ENCODE results near the gene PLEKHA1. TPM values are rescaled to one million over a fixed set of nuclear protein-coding genes. Genes with fewer than 3 reads are reported as not detected.

Gene PLEKHA1
- total and polyA plus RNA-seq, 2 donors (not counting 3 experiments of a cell fraction or from before 2014, with no cell fraction given), result 21.6 to 58.8 TPM

DNA sequence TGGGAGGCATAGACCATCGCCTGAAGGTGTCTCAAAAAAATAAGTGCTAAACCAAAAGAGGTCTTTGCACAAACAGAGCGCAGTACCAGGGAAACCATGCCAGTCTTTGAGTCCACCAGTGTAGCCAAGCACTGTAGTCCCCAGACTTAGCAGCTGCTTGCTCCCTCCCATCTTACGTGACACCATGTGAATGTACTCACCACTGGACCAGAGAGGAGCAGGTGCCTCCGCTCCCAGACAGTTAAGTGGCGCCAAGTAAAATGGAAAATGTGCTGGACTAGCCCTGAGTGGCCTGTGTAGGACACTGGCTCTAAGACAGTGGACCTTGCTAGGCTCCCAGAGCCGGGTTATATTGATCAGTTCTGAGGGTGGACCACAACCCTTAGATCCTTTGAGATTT, 47.7 kb upstream of the PLEKHA1 start:
- no TSS peak for BruUV-seq (replicated peaks)
- Histone ChIP-seq H2AFZ (ENCODE audit: low read depth, low read length) (no peak overlapping the region), H3K4me1 (ENCODE audit: control insufficient read depth, extremely low read depth, insufficient read depth, low read length) (no peaks in the 10 kb centered on the region), H3K4me2 (ENCODE audit: insufficient read depth, low read length) (no peak overlapping the region), H3K79me2 (ENCODE audit: control insufficient read depth, insufficient read depth, low read length) (no peaks in the 10 kb centered on the region), H4K20me1 (replicated peaks; ENCODE audit: control insufficient read depth, extremely low read depth, insufficient read depth, low read length) (no peaks in the 10 kb centered on the region), H3K36me3 (ENCODE audit: control insufficient read depth in 2 of 2, extremely low read depth in 1 of 2, insufficient read depth in 2 of 2, low read length in 2 of 2) (no peaks in the 10 kb centered on the region), H3K9me3 (replicated peaks; ENCODE audit: control insufficient read depth, insufficient read depth, low read length) (no peaks in the 10 kb centered on the region), H3K9me1 (replicated peaks; ENCODE audit: control insufficient read depth, extremely low read depth, insufficient read depth, low read length) (no peaks in the 10 kb centered on the region), H3K9ac (replicated peaks; ENCODE audit: extremely low read depth, insufficient read depth, low read length) (no peak overlapping the region), H3K4me3 (replicated peaks in 1 of 3; ENCODE audit: insufficient read depth in 1 of 3, low read depth in 1 of 3, low read length in 3 of 3) (no peak overlapping the region), H3K27me3 (ENCODE audit: control insufficient read depth in 2 of 2, insufficient read depth in 2 of 2, low read length in 2 of 2) (peaks cover 0 to under 1% of the 10 kb centered on the region in 2 experiments), H3K27ac (ENCODE audit: insufficient read depth, low read depth, low read length) (no peak overlapping the region)
- TF ChIP-seq MYC (IDR thresholded peaks at IDR 0.05; ENCODE audit: low read depth, low read length), result no peak
- TF ChIP-seq, protein P1, sequence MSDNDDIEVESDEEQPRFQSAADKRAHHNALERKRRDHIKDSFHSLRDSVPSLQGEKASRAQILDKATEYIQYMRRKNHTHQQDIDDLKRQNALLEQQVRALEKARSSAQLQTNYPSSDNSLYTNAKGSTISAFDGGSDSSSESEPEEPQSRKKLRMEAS (IDR thresholded peaks at IDR 0.05; ENCODE audit: insufficient read depth, insufficient read length), result no peak
- TF ChIP-seq POLR2AphosphoS5 (IDR thresholded peaks at IDR 0.05; ENCODE audit: insufficient read depth, low read depth, low read length), result no peak
- no peak for TF ChIP-seq FOS (IDR thresholded peaks at IDR 0.05; ENCODE audit: borderline replicate concordance, insufficient read depth, low read length)
- TF ChIP-seq POLR2A (IDR thresholded peaks at IDR 0.05; ENCODE audit: low read depth, low read length), result no peak
- no peak for TF ChIP-seq EZH2 (IDR thresholded peaks at IDR 0.05; ENCODE audit: borderline replicate concordance, low read depth, low read length, severe bottlenecking)
- DNase-seq (ENCODE audit: low read depth, low spot score), result no peak
- intact Hi-C loops (cut with micrococcal nuclease), result no loop called here
- FAIRE-seq, result no peak
- ChIA-PET POLR2A (no interaction called here), CTCF (interaction anchor here (1.3 kb wide), 1 partner anchor 11 kb away, joined by 3 read pairs; no protein-coding TSS in a partner anchor)
- dilution Hi-C loops (cut with MboI; ENCODE audit: extremely low pct_ligation_motif_present, low sequenced_read_pairs), result no loop called here

DNA sequence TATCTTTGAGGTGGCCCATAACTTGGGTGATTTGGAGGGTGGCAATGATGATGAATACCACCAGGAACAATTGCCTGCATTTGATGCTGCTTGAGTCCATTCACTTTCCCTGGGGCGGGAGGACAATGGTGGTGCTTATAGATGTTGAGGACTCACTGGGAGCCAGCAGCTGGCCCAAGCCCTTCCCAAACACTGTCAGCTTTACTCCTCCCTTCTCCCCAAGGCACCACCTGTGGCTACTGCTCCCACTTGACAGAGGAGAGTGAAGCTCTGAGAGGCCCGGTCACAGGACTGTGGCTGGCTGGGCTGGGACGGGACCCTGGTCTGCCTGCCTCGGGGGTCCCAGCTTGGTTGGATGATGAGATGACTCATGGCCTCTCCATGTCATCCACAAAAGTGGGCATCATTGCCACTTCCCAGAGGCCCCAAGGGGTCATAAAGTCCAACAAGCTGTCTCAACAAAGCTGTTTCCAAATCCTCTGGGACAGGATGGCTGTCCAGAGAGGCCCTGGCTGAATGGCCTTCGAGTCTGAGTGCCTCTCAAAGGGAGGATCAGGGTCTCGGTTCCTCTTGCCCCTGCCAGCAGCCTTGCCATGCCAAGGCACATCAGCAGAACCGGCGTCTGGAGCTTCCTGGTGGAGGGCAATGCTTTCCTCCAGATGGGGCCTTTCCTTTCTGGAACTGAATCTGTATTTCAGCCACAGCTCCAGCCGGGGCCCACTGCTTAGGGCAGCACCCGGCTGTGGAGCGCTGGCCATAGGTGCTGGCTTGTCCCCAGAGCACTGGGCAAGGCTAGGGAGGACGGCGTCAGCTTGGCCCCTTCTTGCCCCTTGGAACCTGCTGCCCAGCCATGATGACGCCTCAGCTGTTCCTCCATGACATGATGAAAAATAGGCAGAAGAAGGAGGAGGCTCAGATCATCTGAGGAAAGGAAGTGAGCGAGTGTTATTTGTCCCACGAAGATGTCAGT, 47.0 kb upstream of the PLEKHA1 start:
- dilution Hi-C loops (cut with MboI; ENCODE audit: extremely low pct_ligation_motif_present, low sequenced_read_pairs), result no loop called here

More for the DNA sequence above, 47.0 kb upstream of the PLEKHA1 start:
- Histone ChIP-seq H3K4me2 (ENCODE audit: insufficient read depth, low read length) (no peak overlapping the region), H3K9me1 (replicated peaks; ENCODE audit: control insufficient read depth, extremely low read depth, insufficient read depth, low read length) (no peaks in the 10 kb centered on the region), H3K79me2 (ENCODE audit: control insufficient read depth, insufficient read depth, low read length) (no peaks in the 10 kb centered on the region), H3K4me1 (ENCODE audit: control insufficient read depth, extremely low read depth, insufficient read depth, low read length) (no peaks in the 10 kb centered on the region), H3K27me3 (ENCODE audit: control insufficient read depth in 2 of 2, insufficient read depth in 2 of 2, low read length in 2 of 2) (peaks cover 0 to 2% of the 10 kb centered on the region in 2 experiments), H3K36me3 (ENCODE audit: control insufficient read depth in 2 of 2, extremely low read depth in 1 of 2, insufficient read depth in 2 of 2, low read length in 2 of 2) (no peaks in the 10 kb centered on the region), H3K9me3 (replicated peaks; ENCODE audit: control insufficient read depth, insufficient read depth, low read length) (no peaks in the 10 kb centered on the region), H2AFZ (ENCODE audit: low read depth, low read length) (no peak overlapping the region), H3K4me3 (replicated peaks in 1 of 3; ENCODE audit: insufficient read depth in 1 of 3, low read depth in 1 of 3, low read length in 3 of 3) (no peak overlapping the region), H4K20me1 (replicated peaks; ENCODE audit: control insufficient read depth, extremely low read depth, insufficient read depth, low read length) (no peaks in the 10 kb centered on the region), H3K9ac (replicated peaks; ENCODE audit: extremely low read depth, insufficient read depth, low read length) (no peak overlapping the region), H3K27ac (ENCODE audit: insufficient read depth, low read depth, low read length) (no peak overlapping the region)
- ChIA-PET POLR2A (no interaction called here), CTCF (interaction anchor here (0.6 to 1.3 kb wide), 2 partner anchors 11 to 29 kb away, joined by 3 to 4 read pairs; no protein-coding TSS in a partner anchor)
- BruUV-seq (replicated peaks), result no TSS peak
- DNase-seq (ENCODE audit: low read depth, low spot score) (no peak), FAIRE-seq (no peak)
- intact Hi-C loops (cut with micrococcal nuclease), result no loop called here
- no peak for TF ChIP-seq POLR2AphosphoS5 (IDR thresholded peaks at IDR 0.05; ENCODE audit: insufficient read depth, low read depth, low read length)
- no peak for TF ChIP-seq EZH2 (IDR thresholded peaks at IDR 0.05; ENCODE audit: borderline replicate concordance, low read depth, low read length, severe bottlenecking)
- TF ChIP-seq, protein P2, sequence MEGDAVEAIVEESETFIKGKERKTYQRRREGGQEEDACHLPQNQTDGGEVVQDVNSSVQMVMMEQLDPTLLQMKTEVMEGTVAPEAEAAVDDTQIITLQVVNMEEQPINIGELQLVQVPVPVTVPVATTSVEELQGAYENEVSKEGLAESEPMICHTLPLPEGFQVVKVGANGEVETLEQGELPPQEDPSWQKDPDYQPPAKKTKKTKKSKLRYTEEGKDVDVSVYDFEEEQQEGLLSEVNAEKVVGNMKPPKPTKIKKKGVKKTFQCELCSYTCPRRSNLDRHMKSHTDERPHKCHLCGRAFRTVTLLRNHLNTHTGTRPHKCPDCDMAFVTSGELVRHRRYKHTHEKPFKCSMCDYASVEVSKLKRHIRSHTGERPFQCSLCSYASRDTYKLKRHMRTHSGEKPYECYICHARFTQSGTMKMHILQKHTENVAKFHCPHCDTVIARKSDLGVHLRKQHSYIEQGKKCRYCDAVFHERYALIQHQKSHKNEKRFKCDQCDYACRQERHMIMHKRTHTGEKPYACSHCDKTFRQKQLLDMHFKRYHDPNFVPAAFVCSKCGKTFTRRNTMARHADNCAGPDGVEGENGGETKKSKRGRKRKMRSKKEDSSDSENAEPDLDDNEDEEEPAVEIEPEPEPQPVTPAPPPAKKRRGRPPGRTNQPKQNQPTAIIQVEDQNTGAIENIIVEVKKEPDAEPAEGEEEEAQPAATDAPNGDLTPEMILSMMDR (IDR thresholded peaks at IDR 0.05; ENCODE audit: extremely low read depth in 1 of 2, insufficient read depth in 1 of 2, low read depth in 1 of 2, low read length in 2 of 2), result no peak
- no peak for TF ChIP-seq JUN (IDR thresholded peaks at IDR 0.05; ENCODE audit: borderline replicate concordance, insufficient read depth, insufficient read length, low read depth)
- no peak for TF ChIP-seq MYC (IDR thresholded peaks at IDR 0.05; ENCODE audit: low read depth, low read length)
- no peak for TF ChIP-seq POLR2A (IDR thresholded peaks at IDR 0.05; ENCODE audit: low read depth, low read length)
- TF ChIP-seq FOS (IDR thresholded peaks at IDR 0.05; ENCODE audit: borderline replicate concordance, insufficient read depth, low read length), result no peak
- TF ChIP-seq GATA2 (IDR thresholded peaks at IDR 0.05; ENCODE audit: insufficient read depth, insufficient read length, low read depth, low read length), result no peak
- TF ChIP-seq, protein P1 (IDR thresholded peaks at IDR 0.05; ENCODE audit: insufficient read depth, insufficient read length), result no peak
